Keratinocyte (primary cell): ENCODE results near the gene SMTNL1. TPM values are rescaled to one million over a fixed set of nuclear protein-coding genes. Genes with fewer than 3 reads are reported as not detected.

Experiments
- DNase-seq: peaks from one replicate; pipeline ENCODE4 v3.0.0-alpha.2; 2011; ENCODE audit warnings: low read depth, missing footprints, low spot score
- FAIRE-seq: peaks from 2 replicates; lab custom pipeline; 2011; peaks lifted over from hg19 to GRCh38; lab: Jason Lieb, UNC
- H2AFZ ChIP-seq: 2 replicates; pipeline ENCODE4 v1.6.0; 2012; ENCODE audit warnings: low read length, control low read depth, inconsistent platforms; ENCODE audit not compliant: control insufficient read depth
- H3K27ac ChIP-seq: 2 replicates; pipeline ENCODE4 v1.5.1; 2011; ENCODE audit warnings: low read length; ENCODE audit not compliant: control insufficient read depth, insufficient read depth
- H3K27me3 ChIP-seq: 3 replicates; pipeline ENCODE4 v1.6.0; 2011; ENCODE audit warnings: low read length; ENCODE audit not compliant: control insufficient read depth, insufficient read depth; ENCODE audit errors: extremely low read depth
- H3K36me3 ChIP-seq, 2 experiments: 2 replicates in 1 of 2; 3 replicates in 1 of 2; pipeline ENCODE4 v1.5.1; 2011; ENCODE audit warnings: low read length in 2 of 2, mild to moderate bottlenecking in 1 of 2; ENCODE audit not compliant: control insufficient read depth in 2 of 2, insufficient read depth in 2 of 2; ENCODE audit errors: extremely low read depth in 1 of 2
- H3K4me1 ChIP-seq: 3 replicates; pipeline ENCODE4 v1.5.1; 2011; ENCODE audit warnings: low read length; ENCODE audit not compliant: control insufficient read depth, insufficient read depth; ENCODE audit errors: extremely low read depth
- H3K4me2 ChIP-seq: 3 replicates; pipeline ENCODE4 v1.6.0; 2011; ENCODE audit warnings: low read depth, low read length; ENCODE audit not compliant: control insufficient read depth, insufficient read depth; ENCODE audit errors: extremely low read depth
- H3K4me3 ChIP-seq, 3 experiments: fragments of 200-600 bp in 1 of 3; sonication (generic) in 1 of 3; 2 replicates in 2 of 3; 3 replicates in 1 of 3; pipeline ENCODE4 v1.5.1; 2011 to 2016; ENCODE audit warnings: low read length in 3 of 3, mild to moderate bottlenecking in 3 of 3, control low read depth in 2 of 3, inconsistent platforms in 1 of 3, low read depth in 1 of 3, mixed read lengths in 1 of 3, mixed run types in 1 of 3, moderate library complexity in 1 of 3; ENCODE audit not compliant: control insufficient read depth in 2 of 3, insufficient read depth in 2 of 3; ENCODE audit errors: extremely low read depth in 1 of 3
- H3K79me2 ChIP-seq: 2 replicates; pipeline ENCODE4 v1.6.0; 2012; ENCODE audit warnings: low read length; ENCODE audit not compliant: control insufficient read depth, insufficient read depth
- H3K9ac ChIP-seq: 3 replicates; pipeline ENCODE4 v1.6.0; 2011; ENCODE audit warnings: low read length; ENCODE audit not compliant: control insufficient read depth, insufficient read depth; ENCODE audit errors: extremely low read depth
- H3K9me1 ChIP-seq: 3 replicates; pipeline ENCODE4 v1.6.0; 2011; ENCODE audit warnings: low read length; ENCODE audit not compliant: control insufficient read depth, insufficient read depth; ENCODE audit errors: extremely low read depth
- H3K9me3 ChIP-seq: 2 replicates; pipeline ENCODE4 v1.5.1; 2012; ENCODE audit warnings: low read depth, low read length; ENCODE audit not compliant: control insufficient read depth
- H4K20me1 ChIP-seq: 3 replicates; pipeline ENCODE4 v1.6.0; 2011; ENCODE audit warnings: low read length; ENCODE audit not compliant: control insufficient read depth, insufficient read depth; ENCODE audit errors: extremely low read depth
- CTCF ChIP-seq, 3 experiments: IDR thresholded peaks in 1 of 3; conservative IDR thresholded peaks in 1 of 3; optimal IDR thresholded peaks in 1 of 3; 2 replicates in 2 of 3; 3 replicates in 1 of 3; pipeline versions ENCODE3 to v1.5.1; 2011; ENCODE audit warnings: low read length in 3 of 3, mild to moderate bottlenecking in 3 of 3, moderate library complexity in 2 of 3, control low read depth in 1 of 3, inconsistent platforms in 1 of 3; ENCODE audit not compliant: insufficient read depth in 2 of 3; ENCODE audit errors: extremely low read depth in 1 of 3
- EZH2 ChIP-seq: IDR thresholded peaks from one replicate; pipeline ENCODE4 v1.6.1; 2012; ENCODE audit warnings: inconsistent platforms, mild to moderate bottlenecking, low read length, moderate library complexity
- dilution Hi-C: fragments of 300-500 bp; cut with MboI; formaldehyde crosslinking; loops from one replicate; pipeline ENCODE4 v1.7.0; 2020; ENCODE audit warnings: low sequenced_read_pairs; ENCODE audit not compliant: extremely low pct_ligation_motif_present
- polyA plus RNA-seq, 5 experiments: library from polyadenylated mRNA; depleted of rRNA in 3 of 5; stranded (reverse) in 3 of 5; stranded (forward) in 1 of 5; unstranded in 1 of 5; fragments of >200 nt; gene quantifications; 1 replicate in 1 of 5; 2 replicates in 3 of 5; 3 replicates in 1 of 5; pipeline versions ENCODE4 v1.2.1 to v1.2.3, GENCODE V29; 2011 to 2012; ENCODE audit warnings: missing spikeins in 2 of 5, low read depth in 1 of 5, low replicate concordance in 1 of 5

The SMTNL1 gene
- polyA plus RNA-seq, 1 donor (not counting 4 experiments of a cell fraction or from before 2014, with no cell fraction given): not detected

DNA sequence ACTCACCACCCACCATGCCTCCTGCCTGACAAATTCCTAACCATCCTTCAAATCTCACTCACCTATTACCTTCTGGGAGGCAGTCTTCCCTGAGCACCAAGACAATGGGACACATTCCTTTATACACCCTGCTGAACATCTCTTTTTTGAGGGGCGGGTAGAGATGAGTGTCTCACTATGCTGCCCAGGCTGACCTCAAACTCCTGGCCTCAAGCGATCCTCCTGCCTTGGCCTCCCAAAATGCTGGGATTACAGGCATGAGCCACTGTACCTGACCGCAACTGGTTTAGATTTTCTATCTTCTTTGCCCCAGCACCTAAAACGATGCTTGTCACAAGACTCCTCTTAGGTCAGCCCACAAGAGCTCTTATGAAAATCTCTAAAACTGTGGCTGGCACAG lies 14.0 kb upstream of the SMTNL1 start:
- peaks cover under 1 to 1% of the 10 kb centered on the region in 2 experiments for H3K36me3 ChIP-seq
- no peaks in the 10 kb centered on the region for H3K27me3 ChIP-seq
- dilution Hi-C loops: no loop called here
- H3K27ac ChIP-seq: no peak overlapping the region
- no peaks in the 10 kb centered on the region for H4K20me1 ChIP-seq
- H3K9me3 ChIP-seq: no peaks in the 10 kb centered on the region
- H2AFZ ChIP-seq: no peak overlapping the region
- H3K4me3 ChIP-seq: no peak overlapping the region
- FAIRE-seq: no peak
- H3K79me2 ChIP-seq: peaks cover under 1% of the 10 kb centered on the region
- no peak for DNase-seq
- no peak for TF ChIP-seq CTCF (optimal IDR thresholded peaks at IDR 0.05 in 1 of 3, IDR thresholded peaks at IDR 0.05 in 1 of 3, conservative IDR thresholded peaks at IDR 0.05 in 1 of 3; ENCODE audit: extremely low read depth in 1 of 3, insufficient read depth in 2 of 3, low read length in 3 of 3)
- no peak for TF ChIP-seq EZH2
- H3K4me1 ChIP-seq: no peaks in the 10 kb centered on the region
- no peaks in the 10 kb centered on the region for H3K9me1 ChIP-seq
- no peak overlapping the region for H3K9ac ChIP-seq
- H3K4me2 ChIP-seq: no peak overlapping the region

GRCh38 chr11:57527056-57527631 lies 10.3 kb upstream of the SMTNL1 start:
- no peak overlapping the region for H3K9ac ChIP-seq
- FAIRE-seq: peak; percentile 67
- peaks cover 2 to 8% of the 10 kb centered on the region in 2 experiments for H3K36me3 ChIP-seq
- dilution Hi-C loops: no loop called here
- DNase-seq: no peak
- TF ChIP-seq EZH2: no peak
- TF ChIP-seq CTCF (optimal IDR thresholded peaks at IDR 0.05 in 1 of 3, IDR thresholded peaks at IDR 0.05 in 1 of 3, conservative IDR thresholded peaks at IDR 0.05 in 1 of 3; ENCODE audit: extremely low read depth in 1 of 3, insufficient read depth in 2 of 3, low read length in 3 of 3): peak; percentile 82 to 95 (median 93)
- H3K4me1 ChIP-seq: peaks cover 14% of the 10 kb centered on the region
- H4K20me1 ChIP-seq: no peaks in the 10 kb centered on the region
- no peak overlapping the region for H2AFZ ChIP-seq
- H3K27me3 ChIP-seq: no peaks in the 10 kb centered on the region
- no peak overlapping the region for H3K27ac ChIP-seq
- no peak overlapping the region for H3K4me3 ChIP-seq
- H3K9me1 ChIP-seq: no peaks in the 10 kb centered on the region
- no peak overlapping the region for H3K4me2 ChIP-seq
- H3K9me3 ChIP-seq: no peaks in the 10 kb centered on the region
- peaks cover 20% of the 10 kb centered on the region for H3K79me2 ChIP-seq
